Pancreas (tissue), 10 donors: ENCODE data around the gene CTIF. TPM values are rescaled to one million over a fixed set of nuclear protein-coding genes. Genes with fewer than 3 reads are reported as not detected.

Experiments
- ATAC-seq, 4 donors: fragments of 200-7000 bp; cut with Tn5 transposase; one replicate each; pipeline versions ENCODE4 v1.8.0 to v1.9.1; 2020; ENCODE audit warnings: mild to moderate bottlenecking in 4 of 4, moderate library complexity in 4 of 4
- DNase-seq, 6 donors: peaks; one replicate each; pipeline ENCODE4 v3.0.0-alpha.2; 2020
- FAIRE-seq: peaks from 2 replicates; lab custom pipeline; 2012; peaks lifted over from hg19 to GRCh38; lab: Jason Lieb, UNC
- H3K27ac ChIP-seq, 4 donors: fragments of 200-600 bp; sonication (generic); 1 replicate in 3 of 4; 2 replicates in 1 of 4; pipeline versions ENCODE4 v1.5.0 to v1.8.0; 2020
- H3K27me3 ChIP-seq, 4 donors: fragments of 200-600 bp; one replicate each; pipeline ENCODE4 v1.8.0; 2021
- H3K36me3 ChIP-seq, 3 donors: fragments of 200-600 bp; sonication (generic) in 1 of 3; one replicate each; pipeline versions ENCODE4 v1.5.0 to v1.8.0; 2020 to 2021
- H3K4me1 ChIP-seq, 3 donors: fragments of 200-600 bp; one replicate each; pipeline ENCODE4 v1.8.0; 2021
- H3K4me3 ChIP-seq, 4 donors: fragments of 200-600 bp; sonication (generic) in 2 of 4; one replicate each; pipeline versions ENCODE4 v1.5.0 to v1.8.0; 2020 to 2021
- H3K9me3 ChIP-seq, 4 donors: fragments of 200-600 bp; one replicate each; pipeline ENCODE4 v1.8.0; 2021
- CTCF ChIP-seq, 4 donors: fragments of 200-600 bp; sonication (generic) in 3 of 4; IDR thresholded peaks; one replicate each; pipeline versions ENCODE4 v1.5.0 to v1.8.0; 2021; ENCODE audit warnings: antibody characterized with exemption in 4 of 4
- WGBS, 2 donors: extraction: QIAGEN DNeasy Blood & Tissue Kit; methylation state at CpG; one replicate each; pipeline ENCODE4 v1.1.7; 2013; 5-methylcytosine and 5-hydroxymethylcytosine counted together
- intact Hi-C, 3 donors: fragments of 100-400 bp; cut with DNase I; formaldehyde crosslinking; loops; one replicate each; pipeline versions ENCODE4 v1.11.1 to v1.14.2; 2022
- polyA plus RNA-seq, 2 donors: library from polyadenylated mRNA; stranded (reverse); fragments of 200-250 nt; gene quantifications; one replicate each; pipeline ENCODE4 v1.2.3, GENCODE V29; 2013
- total RNA-seq, 6 donors: library from RNA; stranded (reverse); fragmentation: NEBNext Ultra II Directional in 4 of 6; extraction: Animal tissue kit (Norgen Biotek cat#: 25700) in 4 of 6; gene quantifications; one replicate each; pipeline versions ENCODE4 v1.2.1 to v1.2.4, GENCODE V29; 2021 to 2023
- donor health status: healthy with polysubstance abuse.
- donor health status: DM: no; HTN: no; CAD: no; lungs with moderate emphysema.
- donor health status: DM: no; HTN: no; CAD: no.
- donor health status: control.
- donor health status: control.
- donor health status: Bipolar disorder and iron deficiency.
- donor health status: DM: yes; HTN: yes; CAD: no.
- donor health status: DM: no; HTN: no; CAD: no.
- donor health status: DM: no; HTN: no; CAD: no.
- donor health status: DM: yes; HTN: yes; CAD: no.

CTIF gene
- total and polyA plus RNA-seq, 8 donors: 15.1 to 27.4 (median 16.7) TPM

GRCh38 chr18:48893608-48894600 is 355.1 kb downstream of the CTIF start:
- TF ChIP-seq CTCF (IDR thresholded peaks at IDR 0.05): no peak
- Histone ChIP-seq H3K9me3 (no peaks in the 10 kb centered on the region), H3K36me3 (no peaks in the 10 kb centered on the region), H3K4me1 (no peaks in the 10 kb centered on the region), H3K4me3 (no peak overlapping the region), H3K27me3 (no peaks in the 10 kb centered on the region), H3K27ac (no peak overlapping the region)
- no peak for FAIRE-seq
- DNase-seq: peak in 1 of 6 donors; percentile 48
- intact Hi-C loops: no loop called here
- peak in 1 of 4 donors; percentile 39 for ATAC-seq
- WGBS, 2 donors: 92 to 95% methylated on average over 25 of the region's 25 CpGs

GRCh38 chr18:48894799-48895346 is 356.0 kb downstream of the CTIF start:
- intact Hi-C loops: no loop called here
- FAIRE-seq (no peak), DNase-seq (peak in 1 of 6 donors; percentile 6), ATAC-seq (no peak)
- H3K36me3 ChIP-seq: no peaks in the 10 kb centered on the region
- H3K27ac ChIP-seq: no peak overlapping the region
- WGBS, 2 donors: 91 to 92% methylated on average over 5 of the region's 5 CpGs
- no peak overlapping the region for H3K4me3 ChIP-seq
- no peaks in the 10 kb centered on the region for H3K4me1 ChIP-seq
- TF ChIP-seq CTCF (IDR thresholded peaks at IDR 0.05): no peak
- H3K27me3 ChIP-seq: no peaks in the 10 kb centered on the region
- H3K9me3 ChIP-seq: no peaks in the 10 kb centered on the region

- no peak for TF ChIP-seq CTCF (IDR thresholded peaks at IDR 0.05)
- H3K36me3 ChIP-seq: no peaks in the 10 kb centered on the region
- FAIRE-seq (no peak), DNase-seq (no peak), ATAC-seq (no peak)
- WGBS, 2 donors: 87 to 94% methylated on average over 8 of the region's 8 CpGs
- H3K27me3 ChIP-seq: no peaks in the 10 kb centered on the region
- H3K9me3 ChIP-seq: no peaks in the 10 kb centered on the region
- intact Hi-C loops: no loop called here
- H3K27ac ChIP-seq: peak overlapping the region in 1 of 4 donors; percentile 28
- H3K4me3 ChIP-seq: no peak overlapping the region
- H3K4me1 ChIP-seq: peaks cover 0 to under 1% (median 0%) of the 10 kb centered on the region in 3 donors
These were observed 357.6 kb downstream of the CTIF start for GRCh38 chr18:48896326-48896874.

GRCh38 chr18:48896875-48897511 is 358.2 kb downstream of the CTIF start:
- H3K27ac ChIP-seq: peak overlapping the region in 1 of 4 donors; percentile 48
- no peaks in the 10 kb centered on the region for H3K27me3 ChIP-seq
- H3K4me3 ChIP-seq: no peak overlapping the region
- intact Hi-C loops: no loop called here
- no peak for TF ChIP-seq CTCF (IDR thresholded peaks at IDR 0.05)
- 91 to 97% methylated on average over 9 of the region's 9 CpGs for WGBS, 2 donors
- no peaks in the 10 kb centered on the region for H3K36me3 ChIP-seq
- DNase-seq: peak in 2 of 6 donors; percentile 56 to 68
- no peaks in the 10 kb centered on the region for H3K9me3 ChIP-seq
- peaks cover 0 to 6% (median 0%) of the 10 kb centered on the region in 3 donors for H3K4me1 ChIP-seq
- FAIRE-seq: no peak
- peak in 3 of 4 donors; percentile 50 to 81 (median 71) for ATAC-seq
